Left ventricle myocardium superior (tissue), 1 donor: ENCODE results near the gene STK32B. TPM values are rescaled to one million over a fixed set of nuclear protein-coding genes. Genes with fewer than 3 reads are reported as not detected.

Experiments
- ATAC-seq: fragments of 200-7000 bp; cut with Tn5 transposase; one replicate; pipeline ENCODE4 v1.9.1; 2020; ENCODE audit warnings: mild to moderate bottlenecking, moderate library complexity
- DNase-seq: peaks from one replicate; pipeline ENCODE4 v3.0.0-alpha.2; 2020
- intact Hi-C: fragments of 100-400 bp; cut with micrococcal nuclease; formaldehyde crosslinking; loops from one replicate; pipeline ENCODE4 v1.11.0; 2022
- total RNA-seq: library from RNA; stranded (reverse); fragmentation: NEBNext Ultra II Directional; extraction: Animal tissue kit (Norgen Biotek cat#: 25700); gene quantifications from one replicate; pipeline ENCODE4 v1.2.1, GENCODE V29; 2021
- donor health status: DM: no; HTN: yes; CAD: no; lungs with severe emphysema.

Gene STK32B
- total RNA-seq, 1 donor from 2014 or later = 1.4 TPM

DNA sequence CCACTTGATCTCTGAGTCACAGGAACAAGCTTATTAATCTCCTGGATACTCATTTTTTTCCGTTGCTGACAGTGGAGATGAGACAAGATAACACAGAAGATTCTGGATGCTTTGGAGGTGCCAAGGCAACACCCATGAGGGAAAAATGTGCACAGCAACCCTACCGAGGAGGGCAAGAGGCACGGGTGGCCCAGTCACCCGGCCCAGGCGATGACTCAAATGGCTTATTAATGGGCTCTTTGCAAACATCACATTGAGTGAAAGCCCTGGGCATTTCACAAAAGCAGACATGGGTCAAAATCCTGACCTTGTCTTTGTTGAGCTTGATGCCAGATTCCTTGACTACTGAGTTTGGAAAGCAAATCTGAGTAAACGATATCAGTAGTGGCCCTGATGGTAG, 315.1 kb downstream of the STK32B start:
- DNase-seq (no peak), ATAC-seq (no peak)
- intact Hi-C loops = no loop called here

DNA sequence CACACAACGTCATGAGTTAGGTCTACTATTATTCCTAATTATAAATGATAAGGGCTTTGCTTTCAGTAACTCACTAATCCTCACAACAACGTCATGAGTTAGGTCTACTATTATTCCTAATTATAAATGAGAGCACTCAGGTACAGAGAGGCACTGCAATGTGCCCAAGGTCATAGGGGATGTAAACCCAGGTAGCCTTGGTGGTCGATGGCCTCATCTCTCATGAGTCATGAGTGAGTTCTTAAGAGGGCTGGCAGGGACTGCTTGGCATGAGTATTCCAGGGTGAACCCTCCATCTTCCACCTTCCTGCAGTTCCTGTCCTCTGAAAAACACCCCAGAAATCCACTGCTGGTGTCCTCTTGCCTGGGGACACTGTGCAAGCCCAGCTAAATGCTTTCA, 317.1 kb downstream of the STK32B start:
- intact Hi-C loops = no loop called here
- no peak for ATAC-seq
- DNase-seq = no peak

- DNase-seq = no peak
- intact Hi-C loops = no loop called here
- ATAC-seq = no peak
These were observed 319.0 kb downstream of the STK32B start for GRCh38 chr4:5370286-5370685.

DNA sequence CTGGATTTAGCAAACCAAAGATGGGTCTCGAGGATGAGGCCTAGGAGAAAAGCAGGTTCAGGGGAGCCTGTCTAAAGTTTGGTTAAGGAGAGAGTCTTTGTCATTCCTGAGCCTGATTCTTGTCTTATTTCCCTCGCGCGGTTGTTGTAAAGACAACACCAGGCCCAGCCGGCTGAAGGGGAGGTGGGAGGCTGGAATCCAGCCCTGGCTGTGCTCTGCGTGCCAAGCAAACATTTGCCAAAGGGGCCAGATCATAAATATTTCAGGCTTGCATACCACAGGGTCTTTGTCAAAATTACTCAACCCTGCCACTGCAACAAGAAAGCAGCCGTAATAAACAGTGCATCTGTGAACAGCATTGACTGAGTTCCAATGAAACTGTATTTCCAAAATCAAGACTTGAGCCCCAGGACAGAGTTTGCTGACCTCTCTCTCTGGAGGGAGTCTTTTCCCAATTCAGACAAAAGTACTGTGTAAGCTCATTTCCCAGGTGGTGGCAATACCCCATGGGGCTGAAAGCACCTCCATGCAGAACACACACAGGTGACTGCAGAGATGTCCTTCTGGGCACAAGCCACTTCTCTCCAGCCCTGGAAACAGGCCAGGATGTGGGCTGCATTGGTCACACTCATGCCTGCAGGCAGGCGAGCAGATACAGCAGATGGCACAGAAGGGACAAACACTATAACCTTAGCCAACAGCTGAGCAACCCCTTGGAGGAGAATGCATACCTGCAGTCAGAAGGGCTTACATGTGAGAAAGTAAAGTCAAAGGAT, 320.3 kb downstream of the STK32B start:
- no peak for ATAC-seq
- DNase-seq = no peak
- intact Hi-C loops = no loop called here

- intact Hi-C loops = no loop called here
- ATAC-seq = no peak
- DNase-seq = no peak
These were observed 320.9 kb downstream of the STK32B start for GRCh38 chr4:5372198-5372597.

DNA sequence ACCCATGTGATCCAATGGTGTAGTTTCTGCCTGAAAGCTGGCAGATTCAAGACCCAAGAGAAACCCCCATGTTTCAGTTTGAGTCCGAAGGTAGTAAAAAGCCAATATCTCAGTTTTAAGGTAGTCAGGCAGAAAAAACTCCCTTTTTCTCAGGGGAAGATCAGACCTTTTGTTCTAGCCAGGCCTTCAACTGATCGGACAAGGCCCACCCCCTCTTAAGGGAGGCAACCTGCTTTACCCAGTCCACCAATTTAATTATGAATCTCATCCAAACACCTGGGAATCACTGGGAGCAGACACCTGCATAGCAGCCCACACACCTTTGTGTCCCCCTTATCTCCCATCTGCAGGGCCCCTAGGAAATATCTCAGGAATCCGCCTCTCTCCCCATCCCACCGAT, 322.0 kb downstream of the STK32B start:
- intact Hi-C loops = no loop called here
- no peak for DNase-seq
- no peak for ATAC-seq

GRCh38 chr4:5374592-5374991, 323.3 kb downstream of the STK32B start:
- intact Hi-C loops = no loop called here
- ATAC-seq = no peak

GRCh38 chr4:5374994-5375393, 323.7 kb downstream of the STK32B start:
- intact Hi-C loops = no loop called here
- DNase-seq (no peak), ATAC-seq (no peak)

More at GRCh38 chr4:5374592-5374991, 323.3 kb downstream of the STK32B start:
- no peak for DNase-seq

DNA sequence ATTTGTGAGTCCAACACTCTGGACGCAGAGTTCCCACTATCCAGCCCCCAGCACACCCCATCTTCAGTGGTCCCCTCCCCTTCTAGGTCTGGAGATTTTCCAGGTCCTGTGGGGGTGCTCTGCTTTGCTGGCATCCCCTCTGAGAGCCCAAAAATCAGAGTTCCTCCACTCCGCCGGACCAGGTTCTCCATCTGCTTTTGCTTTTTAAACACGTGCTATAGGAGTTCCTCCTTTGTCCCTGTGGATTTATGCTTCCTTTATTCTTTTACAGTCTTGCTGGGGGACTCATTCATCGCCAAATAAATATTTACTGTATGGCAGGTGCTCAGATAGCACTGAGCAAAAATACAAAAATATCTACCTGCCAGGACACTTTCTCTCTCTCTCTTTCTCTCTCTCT, 324.7 kb downstream of the STK32B start:
- ATAC-seq (no peak), DNase-seq (no peak)
- intact Hi-C loops = no loop called here

- ATAC-seq (no peak), DNase-seq (no peak)
- intact Hi-C loops = no loop called here
These were observed 326.7 kb downstream of the STK32B start for GRCh38 chr4:5378002-5378401.

GRCh38 chr4:5379895-5380294, 328.6 kb downstream of the STK32B start:
- ATAC-seq = no peak
- no peak for DNase-seq
- intact Hi-C loops = no loop called here

DNA sequence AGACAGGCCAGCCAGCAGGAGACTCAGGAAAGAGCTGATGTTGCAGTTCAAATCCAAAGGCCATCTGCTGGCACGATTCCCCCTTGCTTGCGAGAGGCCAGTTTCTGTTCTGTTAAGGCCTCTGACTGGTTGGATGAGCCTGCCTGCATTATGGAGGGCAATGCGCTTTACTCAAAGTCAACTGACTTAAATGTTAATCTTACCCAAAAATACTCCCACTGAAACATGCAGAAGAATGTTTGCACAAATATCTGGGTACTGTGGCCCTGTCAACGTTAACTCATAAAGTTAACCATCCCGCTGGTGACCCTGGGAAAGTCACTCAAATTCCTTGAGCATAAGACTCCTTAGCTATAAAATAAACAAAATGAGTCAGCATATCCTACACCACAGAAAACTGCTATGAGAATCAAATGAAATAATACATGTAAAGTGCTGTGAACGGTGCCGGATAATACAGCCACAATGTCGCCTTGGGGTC, 330.7 kb downstream of the STK32B start:
- DNase-seq = no peak
- intact Hi-C loops = no loop called here
- no peak for ATAC-seq

DNA sequence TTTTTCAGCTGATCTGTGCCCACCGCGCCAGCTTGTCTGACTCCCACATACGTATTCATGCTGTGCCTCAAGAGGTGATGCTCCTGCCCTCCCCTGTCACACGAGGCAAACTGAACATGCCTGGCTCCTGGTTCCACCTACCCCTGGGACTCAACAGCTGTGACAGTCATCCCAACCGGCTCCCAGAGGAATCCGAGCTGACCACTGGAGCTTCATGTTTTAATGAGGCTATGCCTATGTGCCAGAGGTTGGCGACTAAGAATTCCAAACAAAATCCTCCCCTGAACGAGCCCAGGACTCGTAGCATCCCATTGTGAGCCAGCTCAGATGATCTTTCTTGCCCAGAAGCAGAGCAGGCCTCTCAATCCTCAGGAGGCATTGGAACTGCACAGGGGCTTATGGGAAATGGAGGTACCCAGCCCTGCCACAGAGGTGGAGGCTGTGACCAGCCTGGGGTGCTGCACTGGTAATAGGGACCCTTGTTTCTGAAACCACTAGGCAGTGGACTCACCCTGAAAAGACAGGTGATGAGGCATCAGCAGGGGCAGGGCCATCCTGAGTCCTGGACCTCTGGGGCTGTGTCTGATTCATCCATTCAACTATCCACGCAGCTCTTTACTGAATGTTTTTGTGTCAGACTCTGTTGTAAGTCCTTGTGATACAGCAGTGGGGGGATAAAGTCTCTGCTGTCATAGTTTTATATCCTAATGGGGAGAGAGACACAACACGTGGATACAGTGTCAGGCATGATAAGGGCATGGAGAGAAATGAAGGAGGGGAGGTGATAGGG, 332.1 kb downstream of the STK32B start:
- ATAC-seq (no peak), DNase-seq (no peak)
- intact Hi-C loops = no loop called here

DNA sequence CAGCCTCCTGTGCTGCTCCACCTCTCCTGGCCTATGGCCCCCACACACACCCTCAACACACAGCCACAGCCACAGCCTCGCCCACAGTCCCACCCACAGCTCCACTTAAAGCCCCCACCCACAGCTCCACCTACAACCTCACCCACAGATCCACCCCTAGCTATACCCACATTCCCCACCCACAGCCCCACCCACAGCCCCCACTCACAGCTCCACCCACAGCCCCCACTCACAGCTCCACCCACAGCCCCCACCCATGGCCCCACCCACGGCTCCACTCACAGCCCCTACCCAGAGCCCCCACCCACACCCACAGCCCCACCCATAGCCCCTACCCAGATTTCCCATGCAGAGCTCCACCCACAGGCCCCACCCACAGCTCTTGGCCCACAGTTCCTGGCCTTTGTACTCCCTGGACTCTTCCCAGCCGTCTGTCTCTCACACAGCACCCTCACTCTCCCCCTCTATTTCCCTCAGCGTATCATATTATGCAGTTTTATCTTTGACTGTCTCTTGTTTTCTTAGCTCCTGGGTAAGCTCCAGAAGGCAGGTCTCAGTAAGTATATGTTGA, 334.5 kb downstream of the STK32B start:
- intact Hi-C loops = no loop called here
- DNase-seq (no peak), ATAC-seq (peak; percentile 57)

DNA sequence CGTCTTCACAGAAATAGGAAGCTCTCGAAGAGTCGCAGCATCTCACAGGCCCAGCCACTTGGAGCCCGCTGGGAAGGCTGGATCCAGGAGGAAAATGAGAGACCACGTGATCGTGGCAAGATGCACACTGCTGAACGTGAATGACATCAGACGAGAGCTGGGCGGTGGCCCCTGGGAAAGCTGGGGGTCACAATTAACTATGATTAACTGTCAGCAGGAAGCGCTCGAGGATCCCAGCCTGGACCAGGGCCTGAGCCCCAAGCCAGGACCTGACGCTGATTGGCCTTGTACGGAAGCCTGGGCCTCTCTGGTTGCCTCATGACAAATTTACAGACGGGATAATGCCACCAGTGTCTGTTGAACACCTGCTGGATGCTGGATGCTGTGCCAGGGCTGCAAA, 335.6 kb downstream of the STK32B start:
- intact Hi-C loops = no loop called here
- no peak for ATAC-seq

GRCh38 chr4:5387457-5387856, 336.2 kb downstream of the STK32B start:
- DNase-seq (no peak), ATAC-seq (no peak)
- intact Hi-C loops = no loop called here

More for the DNA sequence above, 335.6 kb downstream of the STK32B start:
- no peak for DNase-seq

- intact Hi-C loops = no loop called here
- DNase-seq (no peak), ATAC-seq (no peak)
These were observed 338.6 kb downstream of the STK32B start for GRCh38 chr4:5389756-5390310.

DNA sequence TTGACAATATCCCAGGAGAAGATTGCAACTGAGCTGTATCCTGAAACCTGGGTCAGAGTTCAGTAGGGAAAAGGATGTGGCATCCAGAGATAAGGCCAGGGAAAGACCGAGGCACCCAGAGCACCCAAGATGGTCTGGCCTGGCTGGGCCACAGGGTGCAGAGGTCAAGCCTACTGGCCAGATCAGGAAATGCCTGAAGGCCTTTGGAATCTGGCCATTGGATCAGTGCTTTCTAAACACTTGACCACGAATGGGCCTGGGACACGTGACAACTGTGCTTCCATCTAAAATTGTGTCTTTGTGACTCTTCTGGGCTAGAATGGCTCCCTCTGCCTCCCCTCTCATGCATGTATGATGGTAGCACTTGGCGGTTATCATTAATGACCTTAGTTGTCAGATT, 340.2 kb downstream of the STK32B start:
- DNase-seq (no peak), ATAC-seq (no peak)
- intact Hi-C loops = no loop called here

DNA sequence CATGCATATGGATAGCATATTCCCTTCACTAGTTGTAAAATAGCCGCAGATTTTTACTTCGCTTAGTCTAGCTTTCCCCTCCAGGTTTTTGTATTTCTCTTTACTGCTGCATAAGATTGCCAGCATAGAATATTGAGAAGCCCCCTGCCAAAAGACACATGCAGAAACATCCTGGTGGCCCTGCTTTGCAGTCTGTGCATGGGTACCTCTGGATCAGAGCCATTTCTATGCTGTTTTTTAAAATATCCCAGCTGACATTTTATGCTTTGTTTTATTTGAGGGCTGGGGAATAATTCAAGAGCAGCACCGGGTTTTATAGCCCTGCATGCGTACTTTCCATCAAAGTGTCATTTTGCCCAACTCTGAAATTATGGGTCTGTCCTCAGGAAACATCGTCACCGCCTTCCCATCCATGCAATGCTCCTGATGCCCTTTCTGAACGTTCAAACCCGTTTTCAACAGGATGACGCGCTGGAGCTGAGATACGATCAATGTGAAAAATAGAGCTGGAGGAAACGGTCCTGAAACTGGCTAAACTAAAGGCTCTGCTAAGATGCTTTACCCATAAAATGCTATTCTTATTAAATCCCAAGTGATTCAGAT, 342.7 kb downstream of the STK32B start:
- ATAC-seq (no peak), DNase-seq (no peak)
- intact Hi-C loops = no loop called here

DNA sequence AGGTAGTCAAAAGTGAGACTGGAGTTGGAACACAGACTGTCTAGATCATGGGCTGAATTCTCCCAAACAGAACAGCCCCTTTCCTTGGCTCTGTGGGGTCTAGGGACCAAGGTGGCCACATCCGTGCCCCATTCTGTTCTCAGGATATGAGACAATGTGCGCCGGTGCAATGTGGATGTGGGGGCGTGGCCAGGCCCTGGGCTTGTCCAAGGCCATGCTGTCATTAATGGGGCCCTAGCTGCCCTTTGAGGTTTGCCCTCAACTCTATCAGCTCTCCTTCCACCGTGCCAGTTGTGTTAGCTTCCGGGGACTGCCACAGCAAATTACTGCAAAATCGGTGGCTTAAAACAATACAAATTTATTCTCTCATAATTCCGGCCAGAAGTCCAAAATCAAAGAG, 344.5 kb downstream of the STK32B start:
- no peak for ATAC-seq
- intact Hi-C loops = no loop called here
- DNase-seq = no peak
